Forelimb muscle (tissue), 1 donor: ENCODE results near the gene C3orf20. TPM values are rescaled to one million over a fixed set of nuclear protein-coding genes. Genes with fewer than 3 reads are reported as not detected.

Experiments
- DNase-seq: peaks from one replicate; pipeline ENCODE4 v3.0.0-alpha.2; 2013; ENCODE audit warnings: low read depth
- polyA plus RNA-seq: library from polyadenylated mRNA; unstranded; fragments of 120-200 nt; gene quantifications from one replicate; pipeline ENCODE4 v1.2.1, GENCODE V29; 2013; ENCODE audit not compliant: insufficient read length

Gene C3orf20
- polyA plus RNA-seq, 1 donor = 0.11 TPM

GRCh38 chr3:14810801-14811661, 136.1 kb downstream of the C3orf20 start:
- no peak for DNase-seq

- DNase-seq = no peak
Measured at GRCh38 chr3:14811684-14812083, 136.7 kb downstream of the C3orf20 start.

GRCh38 chr3:14812196-14812790, 137.4 kb downstream of the C3orf20 start:
- no peak for DNase-seq

- no peak for DNase-seq
Measured at GRCh38 chr3:14814411-14814871, 139.5 kb downstream of the C3orf20 start.

GRCh38 chr3:14816359-14816758, 141.4 kb downstream of the C3orf20 start:
- DNase-seq = no peak

GRCh38 chr3:14818804-14819500, 144.0 kb downstream of the C3orf20 start, which contains the start of gene FGD5:
Gene FGD5 (plus strand): TSS chr3:14818962. CDS start chr3:14819072, 110 bp downstream.
- DNase-seq = no peak

GRCh38 chr3:14819671-14820070, 144.7 kb downstream of the C3orf20 start:
- no peak for DNase-seq

- DNase-seq = no peak
Measured at GRCh38 chr3:14820156-14820555, 145.2 kb downstream of the C3orf20 start.

- no peak for DNase-seq
Measured at GRCh38 chr3:14821151-14821550, 146.2 kb downstream of the C3orf20 start.

GRCh38 chr3:14822134-14822533, 147.2 kb downstream of the C3orf20 start:
- no peak for DNase-seq

Other genes starting within 250 kb of the C3orf20 start
- gene GRIP2, start 134.8 kb upstream of the C3orf20 start, polyA plus RNA-seq = 29.3 TPM
- gene CCDC174, start 23.4 kb upstream of the C3orf20 start, polyA plus RNA-seq = 23.1 TPM
- gene FGD5, start 143.8 kb downstream of the C3orf20 start, polyA plus RNA-seq = 18.2 TPM